Measurements from ENCODE around the gene UGDH. TPM values are rescaled to one million over a fixed set of nuclear protein-coding genes. Genes with fewer than 3 reads are reported as not detected.
A peak's percentile ranks its signal among the peaks of the same experiment; 100 is the strongest.

UGDH gene
- polyA plus RNA-seq, 1 donor (not counting 4 experiments of a cell fraction or from before 2014, with no cell fraction given), result 39.4 TPM

DNA sequence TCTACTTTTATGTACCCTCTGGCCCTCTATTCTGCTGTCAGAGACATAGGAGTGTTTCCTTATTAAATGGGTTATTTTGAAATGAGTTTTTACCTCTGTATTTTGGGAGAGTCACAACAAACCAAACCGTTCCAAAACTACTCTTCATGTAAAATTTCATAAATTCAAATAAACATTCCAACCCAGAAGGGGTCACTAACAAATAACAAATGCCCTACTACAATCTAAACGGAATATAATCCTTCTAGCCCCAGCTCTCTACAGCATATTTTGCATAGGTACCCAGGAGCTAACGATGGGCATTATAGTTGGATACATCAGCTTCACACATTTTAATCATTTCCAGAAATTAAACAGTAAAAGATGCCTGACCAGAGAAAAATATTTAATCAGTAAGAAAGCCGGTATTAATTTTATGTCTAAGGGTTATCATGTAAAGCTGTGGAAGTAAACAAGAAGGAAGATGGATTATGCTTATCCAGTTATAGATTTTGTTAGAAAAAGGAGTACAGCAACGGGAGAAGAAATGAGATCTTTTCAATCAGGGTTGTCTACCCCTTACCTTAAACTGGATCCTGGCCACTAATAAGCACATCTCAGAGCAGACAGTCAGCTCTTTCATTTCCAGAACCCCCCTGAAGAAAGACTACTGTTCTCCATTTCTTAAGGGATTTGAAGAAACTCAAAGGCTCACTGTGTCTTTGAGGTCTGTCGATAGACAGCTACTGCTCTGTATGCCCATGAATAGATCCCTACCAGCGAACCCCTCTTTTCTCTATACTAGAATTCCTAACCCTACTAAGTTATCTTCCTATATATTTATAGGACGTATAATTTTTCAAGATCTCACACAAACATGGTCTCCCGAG lies 1.2 kb downstream of the UGDH start:
- Histone ChIP-seq H3K36me3 (ENCODE audit: control insufficient read depth in 2 of 2, extremely low read depth in 1 of 2, insufficient read depth in 2 of 2, low read length in 2 of 2) (no peaks in the 10 kb centered on the region), H2AFZ (ENCODE audit: control insufficient read depth, low read length) (peak overlapping the region; percentile 91), H3K9me1 (ENCODE audit: control insufficient read depth, extremely low read depth, insufficient read depth, low read length) (no peaks in the 10 kb centered on the region), H3K9me3 (ENCODE audit: control insufficient read depth, low read depth, low read length) (no peaks in the 10 kb centered on the region), H3K4me2 (ENCODE audit: control insufficient read depth, extremely low read depth, insufficient read depth, low read depth, low read length) (peak overlapping the region; percentile 97), H3K4me1 (ENCODE audit: control insufficient read depth, extremely low read depth, insufficient read depth, low read length) (peaks cover 9% of the 10 kb centered on the region), H3K79me2 (ENCODE audit: control insufficient read depth, insufficient read depth, low read length) (peaks cover 43% of the 10 kb centered on the region), H3K27ac (ENCODE audit: control insufficient read depth, insufficient read depth, low read length) (peak overlapping the region; percentile 90), H3K9ac (ENCODE audit: control insufficient read depth, extremely low read depth, insufficient read depth, low read length) (peak overlapping the region; percentile 93), H3K4me3 (ENCODE audit: control insufficient read depth in 2 of 3, extremely low read depth in 1 of 3, insufficient read depth in 2 of 3, low read depth in 1 of 3, low read length in 3 of 3) (peak overlapping the region; percentile 86 to 99 (median 97)), H4K20me1 (ENCODE audit: control insufficient read depth, extremely low read depth, insufficient read depth, low read length) (no peaks in the 10 kb centered on the region), H3K27me3 (ENCODE audit: control insufficient read depth, extremely low read depth, insufficient read depth, low read length) (no peaks in the 10 kb centered on the region)
- dilution Hi-C loops (cut with MboI; ENCODE audit: extremely low pct_ligation_motif_present, low sequenced_read_pairs), result no loop called here
- no peak for DNase-seq (ENCODE audit: low read depth, low spot score)
- FAIRE-seq, result no peak
- no peak for TF ChIP-seq EZH2 (IDR thresholded peaks at IDR 0.05; ENCODE audit: low read length)
- TF ChIP-seq, protein P1, sequence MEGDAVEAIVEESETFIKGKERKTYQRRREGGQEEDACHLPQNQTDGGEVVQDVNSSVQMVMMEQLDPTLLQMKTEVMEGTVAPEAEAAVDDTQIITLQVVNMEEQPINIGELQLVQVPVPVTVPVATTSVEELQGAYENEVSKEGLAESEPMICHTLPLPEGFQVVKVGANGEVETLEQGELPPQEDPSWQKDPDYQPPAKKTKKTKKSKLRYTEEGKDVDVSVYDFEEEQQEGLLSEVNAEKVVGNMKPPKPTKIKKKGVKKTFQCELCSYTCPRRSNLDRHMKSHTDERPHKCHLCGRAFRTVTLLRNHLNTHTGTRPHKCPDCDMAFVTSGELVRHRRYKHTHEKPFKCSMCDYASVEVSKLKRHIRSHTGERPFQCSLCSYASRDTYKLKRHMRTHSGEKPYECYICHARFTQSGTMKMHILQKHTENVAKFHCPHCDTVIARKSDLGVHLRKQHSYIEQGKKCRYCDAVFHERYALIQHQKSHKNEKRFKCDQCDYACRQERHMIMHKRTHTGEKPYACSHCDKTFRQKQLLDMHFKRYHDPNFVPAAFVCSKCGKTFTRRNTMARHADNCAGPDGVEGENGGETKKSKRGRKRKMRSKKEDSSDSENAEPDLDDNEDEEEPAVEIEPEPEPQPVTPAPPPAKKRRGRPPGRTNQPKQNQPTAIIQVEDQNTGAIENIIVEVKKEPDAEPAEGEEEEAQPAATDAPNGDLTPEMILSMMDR (optimal IDR thresholded peaks at IDR 0.05 in 1 of 3, IDR thresholded peaks at IDR 0.05 in 1 of 3, conservative IDR thresholded peaks at IDR 0.05 in 1 of 3; ENCODE audit: extremely low read depth in 1 of 3, insufficient read depth in 2 of 3, low read length in 3 of 3), result no peak

DNA sequence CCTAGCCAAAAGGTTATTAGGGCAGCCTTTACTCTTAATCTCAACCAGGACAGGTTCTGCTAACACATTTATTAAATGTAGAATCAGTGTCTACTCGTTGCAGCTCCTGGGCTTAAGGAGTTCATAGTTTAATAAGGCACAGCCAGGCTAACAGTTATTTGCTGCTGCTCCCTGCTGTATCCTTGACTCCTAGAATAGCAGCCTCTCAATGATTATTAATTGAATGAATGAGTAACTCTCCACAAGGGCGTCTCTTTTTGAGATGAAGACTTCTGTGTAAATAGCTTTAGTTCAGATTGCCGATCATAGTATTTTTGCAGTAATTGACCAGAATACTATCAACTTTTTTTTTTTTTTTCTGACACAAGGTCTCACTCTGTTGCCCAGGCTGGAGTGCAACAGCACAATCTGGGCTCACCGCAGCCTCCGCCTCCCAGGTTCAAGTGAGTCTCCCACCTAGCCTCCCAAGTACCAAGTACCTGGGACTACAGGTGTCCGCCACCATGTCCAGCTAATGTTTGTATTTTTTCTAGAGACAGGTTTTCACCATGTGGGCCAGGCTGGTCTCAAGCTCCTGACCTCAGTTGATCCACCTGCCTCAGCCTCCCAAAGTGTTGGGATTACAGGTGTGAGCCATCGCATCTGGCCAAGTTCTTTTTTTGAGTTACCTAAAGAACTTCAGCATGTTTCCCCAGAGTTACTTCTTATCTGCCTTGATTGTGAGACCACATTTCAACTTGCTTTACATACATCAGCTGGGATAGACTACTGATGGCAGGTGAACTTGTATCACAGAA lies 2.9 kb downstream of the UGDH start:
- Histone ChIP-seq H3K27ac (ENCODE audit: control insufficient read depth, insufficient read depth, low read length) (no peak overlapping the region), H3K9me1 (ENCODE audit: control insufficient read depth, extremely low read depth, insufficient read depth, low read length) (no peaks in the 10 kb centered on the region), H3K4me3 (ENCODE audit: control insufficient read depth in 2 of 3, extremely low read depth in 1 of 3, insufficient read depth in 2 of 3, low read depth in 1 of 3, low read length in 3 of 3) (no peak overlapping the region), H2AFZ (ENCODE audit: control insufficient read depth, low read length) (no peak overlapping the region), H3K9me3 (ENCODE audit: control insufficient read depth, low read depth, low read length) (no peaks in the 10 kb centered on the region), H3K4me1 (ENCODE audit: control insufficient read depth, extremely low read depth, insufficient read depth, low read length) (peaks cover 9% of the 10 kb centered on the region), H3K4me2 (ENCODE audit: control insufficient read depth, extremely low read depth, insufficient read depth, low read depth, low read length) (no peak overlapping the region), H4K20me1 (ENCODE audit: control insufficient read depth, extremely low read depth, insufficient read depth, low read length) (no peaks in the 10 kb centered on the region), H3K79me2 (ENCODE audit: control insufficient read depth, insufficient read depth, low read length) (peaks cover 43% of the 10 kb centered on the region), H3K27me3 (ENCODE audit: control insufficient read depth, extremely low read depth, insufficient read depth, low read length) (no peaks in the 10 kb centered on the region), H3K9ac (ENCODE audit: control insufficient read depth, extremely low read depth, insufficient read depth, low read length) (no peak overlapping the region), H3K36me3 (ENCODE audit: control insufficient read depth in 2 of 2, extremely low read depth in 1 of 2, insufficient read depth in 2 of 2, low read length in 2 of 2) (peaks cover 0 to 2% of the 10 kb centered on the region in 2 experiments)
- FAIRE-seq, result no peak
- dilution Hi-C loops (cut with MboI; ENCODE audit: extremely low pct_ligation_motif_present, low sequenced_read_pairs), result no loop called here
- DNase-seq (ENCODE audit: low read depth, low spot score), result no peak
- TF ChIP-seq, protein P1 (optimal IDR thresholded peaks at IDR 0.05 in 1 of 3, IDR thresholded peaks at IDR 0.05 in 1 of 3, conservative IDR thresholded peaks at IDR 0.05 in 1 of 3; ENCODE audit: extremely low read depth in 1 of 3, insufficient read depth in 2 of 3, low read length in 3 of 3), result no peak
- TF ChIP-seq EZH2 (IDR thresholded peaks at IDR 0.05; ENCODE audit: low read length), result no peak
